ENCODE measurements around the gene SPACA4.

- no peak for TF ChIP-seq POLR2A (IDR thresholded peaks at IDR 0.05)
- TF ChIP-seq, protein P1, sequence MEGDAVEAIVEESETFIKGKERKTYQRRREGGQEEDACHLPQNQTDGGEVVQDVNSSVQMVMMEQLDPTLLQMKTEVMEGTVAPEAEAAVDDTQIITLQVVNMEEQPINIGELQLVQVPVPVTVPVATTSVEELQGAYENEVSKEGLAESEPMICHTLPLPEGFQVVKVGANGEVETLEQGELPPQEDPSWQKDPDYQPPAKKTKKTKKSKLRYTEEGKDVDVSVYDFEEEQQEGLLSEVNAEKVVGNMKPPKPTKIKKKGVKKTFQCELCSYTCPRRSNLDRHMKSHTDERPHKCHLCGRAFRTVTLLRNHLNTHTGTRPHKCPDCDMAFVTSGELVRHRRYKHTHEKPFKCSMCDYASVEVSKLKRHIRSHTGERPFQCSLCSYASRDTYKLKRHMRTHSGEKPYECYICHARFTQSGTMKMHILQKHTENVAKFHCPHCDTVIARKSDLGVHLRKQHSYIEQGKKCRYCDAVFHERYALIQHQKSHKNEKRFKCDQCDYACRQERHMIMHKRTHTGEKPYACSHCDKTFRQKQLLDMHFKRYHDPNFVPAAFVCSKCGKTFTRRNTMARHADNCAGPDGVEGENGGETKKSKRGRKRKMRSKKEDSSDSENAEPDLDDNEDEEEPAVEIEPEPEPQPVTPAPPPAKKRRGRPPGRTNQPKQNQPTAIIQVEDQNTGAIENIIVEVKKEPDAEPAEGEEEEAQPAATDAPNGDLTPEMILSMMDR (IDR thresholded peaks at IDR 0.05): no peak
These were observed 9.7 kb upstream of the SPACA4 start for GRCh38 chr19:48596679-48597465.

All from body of pancreas (tissue), 4 donors.